Measurements from ENCODE around the gene MTNR1A.
"Not testable (repeated sequence)": the region's sequence is repeated elsewhere in the genome, so short reads cannot be mapped to it uniquely, and the experiment has no call there.

Gene MTNR1A

GRCh38 chr4:186543206-186543605 is 12.2 kb downstream of the MTNR1A start:
- Mint-ChIP-seq H3K27me3 (ENCODE audit: low read depth) (no peaks in the 10 kb centered on the region), H3K4me3 (no peak overlapping the region), H3K9me3 (peaks cover 38% of the 10 kb centered on the region), H3K36me3 (ENCODE audit: low read depth) (peaks cover 2% of the 10 kb centered on the region), H3K4me1 (ENCODE audit: low read depth) (no peaks in the 10 kb centered on the region), H3K27ac (no peak overlapping the region)

GRCh38 chr4:186541801-186542200 is 13.6 kb downstream of the MTNR1A start:
- H3K9me3 Mint-ChIP-seq = peaks cover 34% of the 10 kb centered on the region
- no peak overlapping the region for H3K4me3 Mint-ChIP-seq
- no peak overlapping the region for H3K27ac Mint-ChIP-seq

GRCh38 chr4:186537843-186538521 is 17.4 kb downstream of the MTNR1A start:
- no peaks in the 10 kb centered on the region for H3K4me1 Mint-ChIP-seq (ENCODE audit: low read depth)
- no peak overlapping the region for H3K27ac Mint-ChIP-seq
- no peak overlapping the region for H3K4me3 Mint-ChIP-seq
- H3K36me3 Mint-ChIP-seq (ENCODE audit: low read depth) = no peaks in the 10 kb centered on the region
- H3K9me3 Mint-ChIP-seq = peaks cover 15% of the 10 kb centered on the region
- H3K27me3 Mint-ChIP-seq (ENCODE audit: low read depth) = no peaks in the 10 kb centered on the region

More at GRCh38 chr4:186541801-186542200, 13.6 kb downstream of the MTNR1A start:
- no peaks in the 10 kb centered on the region for H3K27me3 Mint-ChIP-seq (ENCODE audit: low read depth)
- no peaks in the 10 kb centered on the region for H3K4me1 Mint-ChIP-seq (ENCODE audit: low read depth)
- H3K36me3 Mint-ChIP-seq (ENCODE audit: low read depth) = no peaks in the 10 kb centered on the region

- H3K4me1 Mint-ChIP-seq (ENCODE audit: low read depth) = no peaks in the 10 kb centered on the region
- peaks cover 12% of the 10 kb centered on the region for H3K9me3 Mint-ChIP-seq
- no peaks in the 10 kb centered on the region for H3K27me3 Mint-ChIP-seq (ENCODE audit: low read depth)
- no peak overlapping the region for H3K4me3 Mint-ChIP-seq
- H3K27ac Mint-ChIP-seq = no peak overlapping the region
- no peaks in the 10 kb centered on the region for H3K36me3 Mint-ChIP-seq (ENCODE audit: low read depth)
Measured at GRCh38 chr4:186536285-186536684, 19.1 kb downstream of the MTNR1A start.

- H3K4me1 Mint-ChIP-seq (ENCODE audit: low read depth) = no peaks in the 10 kb centered on the region
- no peak overlapping the region for H3K27ac Mint-ChIP-seq
- H3K4me3 Mint-ChIP-seq = no peak overlapping the region
- no peaks in the 10 kb centered on the region for H3K36me3 Mint-ChIP-seq (ENCODE audit: low read depth)
- no peaks in the 10 kb centered on the region for H3K27me3 Mint-ChIP-seq (ENCODE audit: low read depth)
- H3K9me3 Mint-ChIP-seq = peaks cover 9% of the 10 kb centered on the region
Measured at GRCh38 chr4:186534056-186534455, 21.3 kb downstream of the MTNR1A start.

- not testable (repeated sequence) for H3K27me3 Mint-ChIP-seq (ENCODE audit: low read depth); H3K36me3 Mint-ChIP-seq (ENCODE audit: low read depth); H3K4me1 Mint-ChIP-seq (ENCODE audit: low read depth); H3K4me3 Mint-ChIP-seq; H3K27ac Mint-ChIP-seq
- H3K9me3 Mint-ChIP-seq = peaks cover 13% of the 10 kb centered on the region
Measured at GRCh38 chr4:186523927-186524326, 31.4 kb downstream of the MTNR1A start.

- H3K9me3 Mint-ChIP-seq = peaks cover 15% of the 10 kb centered on the region
- no peaks in the 10 kb centered on the region for H3K27me3 Mint-ChIP-seq (ENCODE audit: low read depth)
- H3K4me3 Mint-ChIP-seq = no peak overlapping the region
- H3K36me3 Mint-ChIP-seq (ENCODE audit: low read depth) = no peaks in the 10 kb centered on the region
- H3K4me1 Mint-ChIP-seq (ENCODE audit: low read depth) = no peaks in the 10 kb centered on the region
- H3K27ac Mint-ChIP-seq = no peak overlapping the region
Measured at GRCh38 chr4:186516287-186516686, 39.1 kb downstream of the MTNR1A start.

- no peaks in the 10 kb centered on the region for H3K36me3 Mint-ChIP-seq (ENCODE audit: low read depth)
- H3K4me3 Mint-ChIP-seq = no peak overlapping the region
- H3K27me3 Mint-ChIP-seq (ENCODE audit: low read depth) = no peaks in the 10 kb centered on the region
- H3K27ac Mint-ChIP-seq = no peak overlapping the region
- H3K9me3 Mint-ChIP-seq = peaks cover 15% of the 10 kb centered on the region
- no peaks in the 10 kb centered on the region for H3K4me1 Mint-ChIP-seq (ENCODE audit: low read depth)
Measured at GRCh38 chr4:186514271-186514950, 41.0 kb downstream of the MTNR1A start.

GRCh38 chr4:186504771-186505170 is 50.6 kb downstream of the MTNR1A start:
- not testable (repeated sequence) for H3K27ac Mint-ChIP-seq; H3K4me3 Mint-ChIP-seq; H3K4me1 Mint-ChIP-seq (ENCODE audit: low read depth); H3K36me3 Mint-ChIP-seq (ENCODE audit: low read depth); H3K27me3 Mint-ChIP-seq (ENCODE audit: low read depth)
- H3K9me3 Mint-ChIP-seq = peaks cover 14% of the 10 kb centered on the region

GRCh38 chr4:186502231-186502630 is 53.1 kb downstream of the MTNR1A start:
- Mint-ChIP-seq H3K36me3 (ENCODE audit: low read depth) (no peaks in the 10 kb centered on the region), H3K9me3 (peaks cover 18% of the 10 kb centered on the region), H3K27me3 (ENCODE audit: low read depth) (no peaks in the 10 kb centered on the region), H3K4me3 (no peak overlapping the region), H3K27ac (no peak overlapping the region), H3K4me1 (ENCODE audit: low read depth) (no peaks in the 10 kb centered on the region)

GRCh38 chr4:186501554-186501953 is 53.8 kb downstream of the MTNR1A start:
- Mint-ChIP-seq H3K4me3 (no peak overlapping the region), H3K4me1 (ENCODE audit: low read depth) (no peaks in the 10 kb centered on the region)

GRCh38 chr4:186500721-186501304 is 54.6 kb downstream of the MTNR1A start:
- no peaks in the 10 kb centered on the region for H3K4me1 Mint-ChIP-seq (ENCODE audit: low read depth)
- H3K9me3 Mint-ChIP-seq = peaks cover 21% of the 10 kb centered on the region
- no peak overlapping the region for H3K4me3 Mint-ChIP-seq
- no peak overlapping the region for H3K27ac Mint-ChIP-seq
- H3K27me3 Mint-ChIP-seq (ENCODE audit: low read depth) = no peaks in the 10 kb centered on the region
- no peaks in the 10 kb centered on the region for H3K36me3 Mint-ChIP-seq (ENCODE audit: low read depth)

More at GRCh38 chr4:186501554-186501953, 53.8 kb downstream of the MTNR1A start:
- no peaks in the 10 kb centered on the region for H3K36me3 Mint-ChIP-seq (ENCODE audit: low read depth)
- H3K27ac Mint-ChIP-seq = no peak overlapping the region
- H3K27me3 Mint-ChIP-seq (ENCODE audit: low read depth) = no peaks in the 10 kb centered on the region
- peaks cover 18% of the 10 kb centered on the region for H3K9me3 Mint-ChIP-seq

GRCh38 chr4:186499467-186499866 is 55.9 kb downstream of the MTNR1A start:
- Mint-ChIP-seq H3K4me1 (ENCODE audit: low read depth) (no peaks in the 10 kb centered on the region), H3K4me3 (no peak overlapping the region), H3K27ac (no peak overlapping the region), H3K36me3 (ENCODE audit: low read depth) (no peaks in the 10 kb centered on the region), H3K9me3 (peaks cover 29% of the 10 kb centered on the region), H3K27me3 (ENCODE audit: low read depth) (no peaks in the 10 kb centered on the region)

GRCh38 chr4:186497043-186497442 is 58.3 kb downstream of the MTNR1A start:
- peaks cover 48% of the 10 kb centered on the region for H3K9me3 Mint-ChIP-seq
- H3K4me1 Mint-ChIP-seq (ENCODE audit: low read depth) = no peaks in the 10 kb centered on the region
- H3K27me3 Mint-ChIP-seq (ENCODE audit: low read depth) = no peaks in the 10 kb centered on the region
- no peak overlapping the region for H3K4me3 Mint-ChIP-seq
- H3K27ac Mint-ChIP-seq = no peak overlapping the region
- no peaks in the 10 kb centered on the region for H3K36me3 Mint-ChIP-seq (ENCODE audit: low read depth)

GRCh38 chr4:186494496-186494895 is 60.9 kb downstream of the MTNR1A start:
- no peak overlapping the region for H3K27ac Mint-ChIP-seq

More at GRCh38 chr4:186494496-186494895, 60.9 kb downstream of the MTNR1A start:
- Mint-ChIP-seq H3K9me3 (peaks cover 49% of the 10 kb centered on the region), H3K36me3 (ENCODE audit: low read depth) (no peaks in the 10 kb centered on the region), H3K27me3 (ENCODE audit: low read depth) (no peaks in the 10 kb centered on the region), H3K4me3 (no peak overlapping the region), H3K4me1 (ENCODE audit: low read depth) (no peaks in the 10 kb centered on the region)
